GM13976 (cell line): ENCODE results near the gene NDUFA6.

Experiments
- DNase-seq: peaks from one replicate; pipeline ENCODE4 v3.0.0; 2012; ENCODE audit warnings: low spot score
- CTCF ChIP-seq: IDR thresholded peaks from 2 replicates; pipeline ENCODE4 v1.5.1; 2012; ENCODE audit warnings: borderline replicate concordance, mild to moderate bottlenecking; ENCODE audit not compliant: insufficient read depth; ENCODE audit errors: extremely low read depth, missing control alignments, control extremely low read depth
- in situ Hi-C: fragments of 300-500 bp; cut with MboI; formaldehyde crosslinking; loops from one replicate; pipeline ENCODE4 v1.12.0; 2022; ENCODE audit warnings: low sequenced_read_pairs, mixed read lengths, inconsistent platforms; ENCODE audit not compliant: unreplicated experiment

The NDUFA6 gene

DNA sequence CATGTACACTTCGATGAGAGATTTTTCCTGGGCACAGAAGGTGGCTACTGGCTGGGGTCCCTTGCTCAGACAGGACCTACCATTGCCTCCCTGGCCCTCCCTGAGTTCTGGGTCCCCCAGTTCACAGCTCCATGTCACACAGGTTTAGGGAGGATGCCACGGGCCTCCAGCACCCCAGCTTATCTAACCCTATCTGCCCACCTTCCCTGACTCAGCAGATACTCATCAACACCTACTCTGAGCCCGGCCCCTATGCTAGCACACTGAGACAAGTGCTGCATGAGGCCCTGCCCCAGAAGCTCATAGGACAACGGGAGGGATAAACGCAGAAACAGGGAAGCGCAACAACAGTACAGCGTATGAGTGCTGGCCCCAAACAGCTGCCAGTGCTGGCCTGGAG, 29.5 kb downstream of the NDUFA6 start:
- in situ Hi-C loops: loop anchor here (10.0 kb wide), 1 partner anchor 56 kb away; no protein-coding TSS in a partner anchor
- no peak for DNase-seq
- TF ChIP-seq CTCF: no peak

DNA sequence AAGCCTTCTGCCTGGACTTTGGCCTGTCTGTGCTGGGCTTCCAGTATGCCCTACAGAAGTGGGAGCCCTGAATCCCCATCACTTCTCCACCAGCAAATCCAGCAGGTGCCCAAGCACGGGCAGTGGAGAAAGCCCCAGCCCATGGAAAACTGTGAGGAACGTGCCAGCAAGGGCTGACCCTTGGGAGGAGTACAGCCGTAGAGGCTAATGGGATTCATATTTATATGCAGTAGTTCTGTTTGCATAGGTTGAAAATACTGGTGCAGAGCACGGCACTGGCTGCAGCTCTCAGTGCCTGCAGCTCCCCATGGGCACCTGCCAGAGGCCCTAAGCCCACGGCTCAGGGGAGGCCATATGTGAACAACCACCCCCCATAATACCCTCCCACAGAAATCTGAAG, 30.1 kb downstream of the NDUFA6 start:
- DNase-seq: no peak
- in situ Hi-C loops: loop anchor here (10.0 kb wide), 1 partner anchor 56 kb away; no protein-coding TSS in a partner anchor

GRCh38 chr22:42056757-42057511, 33.6 kb downstream of the NDUFA6 start:
- no peak for DNase-seq
- no peak for TF ChIP-seq CTCF
- in situ Hi-C loops: no loop called here

More for the DNA sequence above, 30.1 kb downstream of the NDUFA6 start:
- no peak for TF ChIP-seq CTCF

DNA sequence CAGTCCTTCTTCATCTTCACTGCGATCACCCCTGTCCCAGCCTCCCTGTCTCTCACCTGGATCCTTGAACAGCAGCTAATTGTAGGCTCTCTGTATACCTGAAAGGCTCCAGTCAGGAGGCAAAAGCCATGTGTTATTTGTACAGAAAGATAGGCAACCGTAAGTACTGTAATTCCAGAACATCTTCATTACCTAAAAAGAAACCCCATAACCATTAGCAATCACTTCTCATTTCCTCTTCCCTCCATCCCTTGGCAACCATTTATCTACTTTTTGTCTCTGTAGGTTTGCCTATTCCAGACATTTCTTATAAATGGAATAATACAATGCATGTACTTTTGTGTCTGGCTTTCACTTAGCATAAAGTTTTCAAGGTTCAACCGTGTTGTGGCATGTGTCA, 37.8 kb downstream of the NDUFA6 start:
- DNase-seq: no peak
- no peak for TF ChIP-seq CTCF
- in situ Hi-C loops: no loop called here

GRCh38 chr22:42050641-42051180, 39.9 kb downstream of the NDUFA6 start:
- TF ChIP-seq CTCF: no peak
- in situ Hi-C loops: no loop called here

GRCh38 chr22:42041784-42042183, 48.8 kb downstream of the NDUFA6 start:
- in situ Hi-C loops: no loop called here
- no peak for TF ChIP-seq CTCF
- DNase-seq: no peak

More at GRCh38 chr22:42050641-42051180, 39.9 kb downstream of the NDUFA6 start:
- no peak for DNase-seq
